ENCODE results near the gene TSHZ2. TPM values are rescaled to one million over a fixed set of nuclear protein-coding genes. Genes with fewer than 3 reads are reported as not detected.
A peak's percentile ranks its signal among the peaks of the same experiment; 100 is the strongest.

TSHZ2 gene
- total and polyA plus RNA-seq, 9 of the 15 experiments (the other 6 are each of a cell fraction or from before 2014, with no cell fraction given) = 0.03 to 0.20 (median 0.05) TPM; not detected in 4

DNA sequence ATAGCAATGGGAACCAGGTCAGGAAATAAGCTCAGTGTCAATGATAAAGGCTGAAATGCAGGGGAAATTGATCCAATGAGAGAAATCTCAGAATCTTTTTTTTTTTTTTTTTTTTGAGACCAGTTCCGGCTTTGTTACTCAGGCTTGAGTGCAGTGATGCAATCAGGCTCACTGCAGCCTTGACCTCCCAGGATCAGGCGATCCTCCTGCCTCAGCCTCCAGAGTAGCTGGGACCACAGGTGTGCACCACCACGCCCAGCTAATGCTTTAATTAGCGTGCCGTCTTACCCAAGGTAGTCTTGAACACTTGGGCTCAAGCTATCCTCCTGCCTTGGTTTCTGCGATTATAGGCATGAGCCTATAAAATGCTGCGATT, 325.0 kb downstream of the TSHZ2 start:
- FAIRE-seq (no peak), ATAC-seq (no peak), DNase-seq (ENCODE audit: extremely low read depth in 1 of 4, low spot score in 3 of 4) (no peak)
- Histone ChIP-seq H3K4me1 (replicated peaks in 1 of 2; ENCODE audit: control insufficient read depth in 2 of 2, insufficient read depth in 2 of 2, low read length in 2 of 2) (peaks cover 2 to 61% of the 10 kb centered on the region in 2 experiments; a peak in 3 of 5 replicates), H3K27ac (ENCODE audit: extremely low read depth, low read depth, low read length) (peak overlapping the region; percentile 64), H2AFZ (ENCODE audit: low read depth, low read length) (peak overlapping the region; percentile 1; the same call in 1 of the 2 replicates), H3K9ac (ENCODE audit: insufficient read depth in 1 of 2, low read depth in 2 of 2, low read length in 2 of 2) (0 out of 4 replicates have a peak overlapping the region, but pooled peaks of 1 of the 2 experiments have one; percentile 7), H3K27me3 (ENCODE audit: control insufficient read depth in 2 of 2, insufficient read depth in 2 of 2, low read length in 2 of 2) (no peaks in the 10 kb centered on the region), H3K9me1 (ENCODE audit: control insufficient read depth, insufficient read depth, low read length) (no peaks in the 10 kb centered on the region), H3K79me2 (ENCODE audit: control insufficient read depth, insufficient read depth, low read length) (no peaks in the 10 kb centered on the region), H3K9me3 (replicated peaks; ENCODE audit: control insufficient read depth, insufficient read depth, low read depth, low read length) (no peaks in the 10 kb centered on the region), H3K4me2 (ENCODE audit: insufficient read depth, low read length) (peak overlapping the region; percentile 30; the same call in 1 of the 2 replicates), H3K36me3 (ENCODE audit: control insufficient read depth, insufficient read depth, low read length) (no peaks in the 10 kb centered on the region), H3K4me3 (no peak overlapping the region), H4K20me1 (replicated peaks; ENCODE audit: control insufficient read depth, insufficient read depth, low read length) (no peaks in the 10 kb centered on the region)
- no peak for TF ChIP-seq MITF (IDR thresholded peaks at IDR 0.05)
- peak; percentile 74; the same call in 1 of the 2 replicates for TF ChIP-seq BCOR (IDR thresholded peaks at IDR 0.05)
- TF ChIP-seq GTF2A2 (tag; IDR thresholded peaks at IDR 0.05) = no peak
- TF ChIP-seq ZNF384 (IDR thresholded peaks at IDR 0.05; ENCODE audit: low read depth, low read length) = peak; percentile 67; the same call in 1 of the 2 replicates
- peak; percentile 52; the same call in 1 of the 2 replicates for TF ChIP-seq CEBPG (CRISPR knock-in tag; IDR thresholded peaks at IDR 0.05)
- TF ChIP-seq CEBPG (tag; conservative IDR thresholded peaks at IDR 0.05 in 1 of 2, IDR thresholded peaks at IDR 0.05 in 1 of 2) = peak in 1 of 2 experiments; percentile 71; a peak in 2 of 4 replicates
- TF ChIP-seq CBFA2T3 (IDR thresholded peaks at IDR 0.05) = no peak
- TF ChIP-seq, protein P1, sequence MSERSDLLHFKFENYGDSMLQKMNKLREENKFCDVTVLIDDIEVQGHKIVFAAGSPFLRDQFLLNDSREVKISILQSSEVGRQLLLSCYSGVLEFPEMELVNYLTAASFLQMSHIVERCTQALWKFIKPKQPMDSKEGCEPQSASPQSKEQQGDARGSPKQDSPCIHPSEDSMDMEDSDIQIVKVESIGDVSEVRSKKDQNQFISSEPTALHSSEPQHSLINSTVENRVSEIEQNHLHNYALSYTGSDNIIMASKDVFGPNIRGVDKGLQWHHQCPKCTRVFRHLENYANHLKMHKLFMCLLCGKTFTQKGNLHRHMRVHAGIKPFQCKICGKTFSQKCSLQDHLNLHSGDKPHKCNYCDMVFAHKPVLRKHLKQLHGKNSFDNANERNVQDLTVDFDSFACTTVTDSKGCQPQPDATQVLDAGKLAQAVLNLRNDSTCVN (CRISPR knock-in tag; IDR thresholded peaks at IDR 0.05) = no peak
- TF ChIP-seq, protein P2, sequence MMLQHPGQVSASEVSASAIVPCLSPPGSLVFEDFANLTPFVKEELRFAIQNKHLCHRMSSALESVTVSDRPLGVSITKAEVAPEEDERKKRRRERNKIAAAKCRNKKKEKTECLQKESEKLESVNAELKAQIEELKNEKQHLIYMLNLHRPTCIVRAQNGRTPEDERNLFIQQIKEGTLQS (IDR thresholded peaks at IDR 0.05) = peak; percentile 64
- TF ChIP-seq, protein P2 (CRISPR knock-in tag; conservative IDR thresholded peaks at IDR 0.05) = no peak
- TF ChIP-seq CEBPB (tag; IDR thresholded peaks at IDR 0.05) = peak; percentile 46; the same call in 1 of the 2 replicates
- TF ChIP-seq RCOR1 (IDR thresholded peaks at IDR 0.05; ENCODE audit: borderline replicate concordance in 1 of 2, low read depth in 2 of 2, low read length in 2 of 2) = peak in 1 of 2 experiments; percentile 35; a peak in 1 of 4 replicates
- 63% methylated on average over 6 of the region's 7 CpGs for WGBS (ENCODE audit: insufficient coverage, low coverage, missing lambda C conversion rate)
- CTCF ChIA-PET (ENCODE audit: low intra/inter-chr PET ratio) = no interaction called here
- POLR2A ChIA-PET = no interaction called here
- in situ Hi-C loops (cut with MboI) = no loop called here
- intact Hi-C loops (cut with micrococcal nuclease) = no loop called here
- no TSS peak for BruUV-seq (replicated peaks)
